Raji (cell line): Measurements from ENCODE around the gene CHD2.

Experiments
- POLR2A ChIP-seq: IDR thresholded peaks from 2 replicates; pipeline ENCODE4 v1.6.1; 2011; ENCODE audit warnings: low read depth, low read length, control low read depth; ENCODE audit not compliant: insufficient read depth

Gene CHD2

DNA sequence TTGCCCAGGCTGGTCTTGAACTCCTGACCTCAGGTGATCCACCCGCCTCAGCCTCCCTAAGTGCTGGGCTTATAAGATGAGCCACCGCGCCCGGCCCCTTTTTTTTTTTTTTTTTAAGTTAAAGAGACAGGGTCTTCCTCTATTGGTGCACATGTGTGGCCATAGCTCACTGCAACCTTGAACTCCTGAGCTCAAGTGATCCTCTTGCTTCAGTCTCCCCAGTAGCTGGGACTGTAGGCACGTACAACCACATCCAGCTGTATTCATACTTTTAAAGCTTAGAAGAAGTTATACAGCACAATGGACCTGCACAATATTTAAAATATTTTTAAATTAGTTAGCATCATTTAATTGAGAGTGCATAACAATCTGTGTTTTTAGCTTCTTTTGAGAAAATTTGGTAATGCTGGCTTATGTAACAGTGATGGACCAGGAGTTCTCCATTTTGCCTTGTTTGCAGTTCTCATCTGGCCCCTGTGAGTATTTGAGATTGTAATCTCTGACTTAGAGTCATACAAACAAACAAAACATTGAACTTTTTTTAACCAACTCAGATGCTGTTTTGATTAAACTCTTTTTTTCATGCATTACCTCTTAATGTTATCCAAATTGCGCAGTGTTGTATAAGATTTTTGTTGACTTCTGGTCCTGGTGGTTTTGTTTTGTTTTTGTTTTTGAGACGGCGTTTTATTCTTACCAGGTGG is 33.0 kb downstream of the CHD2 start:
- TF ChIP-seq POLR2A, result no peak

DNA sequence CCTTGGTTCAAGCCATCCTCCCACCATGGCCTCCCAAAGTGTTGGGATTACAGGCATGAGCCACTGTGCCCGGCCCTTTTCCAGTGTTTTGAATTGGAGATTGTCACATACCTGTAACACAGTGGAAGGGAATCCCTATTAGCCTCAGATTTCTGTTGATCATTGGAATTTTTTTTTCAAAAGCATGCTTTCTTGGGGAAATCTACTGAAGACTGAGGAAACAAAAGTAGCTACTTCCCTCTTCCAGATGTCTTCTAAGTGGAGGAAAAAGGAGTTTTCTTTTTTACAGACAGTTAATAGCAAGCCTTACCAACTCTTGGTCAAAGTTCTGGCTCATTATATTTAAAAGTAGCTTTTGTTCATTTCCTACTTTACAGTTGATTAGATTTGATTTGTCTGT is 33.7 kb downstream of the CHD2 start:
- TF ChIP-seq POLR2A, result no peak

DNA sequence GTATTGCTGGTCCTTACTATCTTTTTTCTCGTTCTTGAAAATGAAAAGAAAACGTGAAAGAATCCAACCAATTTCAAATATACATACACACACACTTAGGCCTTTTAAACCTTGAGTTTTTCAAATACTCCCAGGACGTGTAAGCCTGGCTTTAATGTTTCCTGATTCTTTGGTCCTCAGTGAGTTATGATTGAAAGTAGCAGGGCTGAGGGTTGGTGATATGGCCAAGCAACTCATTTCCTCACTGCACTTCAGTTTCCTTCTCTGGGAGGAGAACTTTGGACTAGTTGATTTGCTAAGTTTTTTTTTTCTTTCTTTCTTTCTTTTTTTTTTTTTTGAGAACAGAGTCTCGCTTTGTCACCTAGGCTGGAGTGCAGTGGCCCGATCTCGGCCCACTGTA is 34.6 kb downstream of the CHD2 start:
- TF ChIP-seq POLR2A, result no peak

DNA sequence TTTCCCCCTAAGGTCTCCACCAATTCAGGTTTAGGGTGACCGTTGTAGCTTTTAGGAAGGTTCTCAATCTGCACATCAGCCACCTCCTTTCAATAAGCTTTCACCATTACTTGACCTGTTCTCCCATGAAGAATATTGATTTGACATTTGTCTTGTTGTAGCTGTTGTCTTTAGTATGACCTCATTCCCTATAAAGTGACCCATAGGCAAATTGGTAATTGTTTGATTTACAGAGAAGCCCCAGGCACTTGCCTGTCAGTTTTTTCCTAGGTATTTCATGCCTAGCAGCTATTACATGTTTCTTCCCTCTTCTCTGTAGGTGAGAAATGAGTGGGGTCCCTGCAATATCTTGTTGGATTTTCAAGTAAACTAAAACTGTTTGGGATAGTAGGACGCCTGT is 36.0 kb downstream of the CHD2 start:
- TF ChIP-seq POLR2A, result no peak

DNA sequence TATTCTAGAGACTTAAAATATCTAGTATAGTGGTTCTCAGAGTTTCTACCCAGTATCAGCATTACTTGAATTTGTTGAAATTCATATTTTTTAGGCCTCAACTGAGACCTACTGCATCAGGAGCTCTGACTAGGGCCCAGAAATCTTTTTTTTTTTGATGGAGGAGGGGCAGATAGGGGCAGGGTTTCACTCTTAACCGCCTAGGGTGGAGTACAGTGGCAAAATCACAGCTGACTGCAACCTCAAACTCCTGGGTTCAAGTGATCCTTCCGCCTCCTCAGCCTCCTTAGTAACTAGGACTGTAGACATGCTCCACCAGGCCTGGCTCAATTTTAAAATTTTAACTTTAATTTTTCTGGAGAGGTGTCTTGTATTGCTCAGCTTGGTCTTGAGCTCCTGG is 36.6 kb downstream of the CHD2 start:
- TF ChIP-seq POLR2A, result no peak

DNA sequence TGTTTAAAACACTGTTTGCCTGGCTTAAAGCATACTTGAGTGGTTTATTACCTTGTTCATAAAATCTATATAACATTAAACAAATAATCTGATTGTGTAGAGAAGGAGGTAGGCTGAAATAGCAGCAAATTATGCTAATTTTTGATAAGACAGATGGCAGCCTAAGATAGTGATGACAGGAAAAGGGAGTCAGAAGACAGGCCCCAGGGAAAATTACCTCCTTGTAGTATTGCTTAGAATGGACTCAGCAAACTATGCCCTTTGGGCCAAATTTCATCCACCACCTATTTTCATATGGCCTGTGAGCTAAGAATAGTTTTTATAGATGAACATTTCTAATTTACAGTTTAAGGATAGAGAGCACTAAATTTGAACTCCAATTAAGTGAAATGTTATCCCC is 37.8 kb downstream of the CHD2 start:
- no peak for TF ChIP-seq POLR2A

DNA sequence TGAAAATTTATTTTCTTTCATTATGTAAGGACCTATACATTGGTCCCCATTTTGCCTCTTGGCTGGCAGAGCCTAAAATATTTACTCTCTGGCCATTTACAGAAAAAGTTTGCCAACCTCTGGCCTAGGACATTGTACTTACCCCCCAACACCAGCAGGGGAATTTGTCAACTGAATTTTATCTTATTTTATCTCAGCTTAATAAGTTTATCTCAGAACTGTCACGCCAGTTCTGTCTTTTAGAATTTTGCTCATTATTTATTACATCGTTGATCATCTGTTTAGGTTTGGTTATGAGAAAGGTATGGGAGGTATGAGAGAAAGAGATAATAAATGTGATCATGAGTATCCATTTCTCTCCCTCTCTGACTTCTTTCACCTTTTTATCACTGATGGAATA is 38.3 kb downstream of the CHD2 start:
- TF ChIP-seq POLR2A, result no peak

DNA sequence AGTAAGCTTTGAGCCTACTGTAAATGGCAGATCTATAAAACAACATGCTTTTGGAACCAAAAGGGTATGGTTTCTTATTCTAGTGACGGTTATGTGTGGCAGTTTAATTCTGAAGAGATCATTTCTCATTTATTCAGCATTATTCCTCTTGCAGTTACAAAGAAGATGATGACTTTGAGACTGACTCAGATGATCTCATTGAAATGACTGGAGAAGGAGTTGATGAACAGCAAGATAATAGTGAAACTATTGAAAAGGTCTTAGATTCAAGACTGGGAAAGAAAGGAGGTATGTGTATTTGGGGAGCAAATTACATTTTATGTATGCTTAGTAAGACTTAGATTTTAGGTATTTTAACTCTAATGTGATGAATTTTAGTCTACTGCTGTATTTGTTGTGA is 41.5 kb downstream of the CHD2 start:
- no peak for TF ChIP-seq POLR2A

DNA sequence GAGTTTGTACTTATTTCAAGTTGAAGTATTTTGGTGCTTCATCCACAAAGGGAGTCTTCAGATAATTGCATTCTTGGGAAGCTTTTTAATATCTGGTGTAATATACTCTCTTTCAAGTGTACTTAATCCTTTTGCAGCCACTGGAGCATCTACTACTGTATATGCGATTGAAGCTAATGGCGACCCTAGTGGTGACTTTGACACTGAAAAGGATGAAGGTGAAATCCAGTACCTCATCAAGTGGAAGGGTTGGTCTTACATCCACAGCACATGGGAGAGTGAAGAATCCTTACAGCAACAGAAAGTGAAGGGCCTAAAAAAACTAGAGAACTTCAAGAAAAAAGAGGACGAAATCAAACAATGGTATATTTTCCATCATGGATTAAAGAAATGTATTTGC is 42.6 kb downstream of the CHD2 start:
- no peak for TF ChIP-seq POLR2A

DNA sequence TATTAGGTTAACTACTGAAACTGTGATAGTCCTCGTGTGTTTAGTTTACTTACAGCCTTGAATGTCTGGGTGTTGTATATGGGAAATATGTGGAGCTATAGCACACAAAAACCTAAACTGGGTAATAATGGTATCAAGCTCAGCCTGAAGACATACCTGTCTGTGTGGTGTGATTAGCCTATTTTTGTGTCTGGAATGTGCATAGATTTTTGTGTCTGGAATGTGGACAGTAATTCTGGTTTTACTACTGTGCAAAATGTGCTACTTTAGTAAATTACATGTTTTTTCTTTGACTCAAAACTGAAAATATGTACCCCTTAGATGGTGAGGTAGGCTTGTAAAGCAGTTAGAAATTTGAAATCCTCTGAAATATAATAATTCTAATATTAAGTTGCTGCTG is 43.5 kb downstream of the CHD2 start:
- TF ChIP-seq POLR2A, result no peak

DNA sequence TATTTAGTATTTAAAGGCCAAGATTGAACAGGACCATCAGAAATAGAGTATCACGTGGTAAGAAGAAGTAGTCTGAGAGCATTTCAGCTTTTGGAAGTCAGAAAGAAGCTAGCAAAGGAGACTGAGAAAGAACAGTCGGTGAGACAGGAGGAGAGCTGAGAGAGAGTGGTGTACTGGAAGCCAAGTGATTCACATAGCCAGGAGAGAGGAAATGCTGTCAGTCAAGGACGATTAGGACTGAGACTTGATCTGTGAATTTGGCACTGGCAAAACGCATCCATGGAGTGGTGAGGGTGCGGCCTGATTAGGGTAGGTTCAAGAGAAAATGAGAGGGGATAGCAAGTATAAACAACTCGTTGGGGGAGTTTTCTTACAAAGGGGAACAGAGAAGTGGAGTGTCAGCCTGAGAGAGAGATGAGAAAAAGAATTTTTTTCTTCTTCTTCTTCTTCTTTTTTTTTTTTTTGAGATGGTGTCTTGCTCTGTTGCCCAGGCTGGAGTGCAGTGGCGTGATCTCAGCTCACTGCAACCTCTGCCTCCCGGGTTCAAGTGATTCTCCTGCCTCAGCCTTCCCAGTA is 44.9 kb downstream of the CHD2 start:
- no peak for TF ChIP-seq POLR2A

DNA sequence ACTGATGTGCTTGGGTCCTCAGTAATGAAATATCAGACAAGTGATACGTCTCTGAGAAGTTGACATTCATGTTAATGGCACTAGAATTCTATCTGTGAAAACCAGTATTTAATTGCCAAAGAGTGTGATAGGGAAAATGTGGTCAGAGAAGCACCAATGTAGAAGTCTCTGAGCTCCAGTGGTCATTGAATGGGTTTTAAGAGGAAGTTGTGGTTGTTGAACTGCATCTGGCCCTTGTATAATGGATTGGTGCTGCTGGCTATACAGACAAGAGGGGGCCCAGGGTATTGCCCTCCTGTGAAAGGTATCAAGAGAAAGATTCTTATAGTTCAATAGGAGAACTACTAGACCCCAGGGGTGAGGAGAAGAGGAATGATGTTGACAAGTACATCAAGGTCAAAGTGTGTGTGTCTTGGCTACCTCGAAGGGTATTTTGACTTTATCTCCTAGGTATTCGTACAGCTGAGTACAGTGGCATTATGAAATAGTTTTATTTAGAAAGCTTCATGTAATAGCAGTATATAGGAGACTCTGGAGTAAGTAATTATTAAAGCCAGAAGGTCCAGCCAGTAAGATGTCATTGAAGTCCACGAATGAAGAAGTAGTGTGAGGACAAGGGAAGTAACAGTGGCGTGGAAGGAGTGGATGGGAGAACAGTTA is 47.1 kb downstream of the CHD2 start:
- no peak for TF ChIP-seq POLR2A

DNA sequence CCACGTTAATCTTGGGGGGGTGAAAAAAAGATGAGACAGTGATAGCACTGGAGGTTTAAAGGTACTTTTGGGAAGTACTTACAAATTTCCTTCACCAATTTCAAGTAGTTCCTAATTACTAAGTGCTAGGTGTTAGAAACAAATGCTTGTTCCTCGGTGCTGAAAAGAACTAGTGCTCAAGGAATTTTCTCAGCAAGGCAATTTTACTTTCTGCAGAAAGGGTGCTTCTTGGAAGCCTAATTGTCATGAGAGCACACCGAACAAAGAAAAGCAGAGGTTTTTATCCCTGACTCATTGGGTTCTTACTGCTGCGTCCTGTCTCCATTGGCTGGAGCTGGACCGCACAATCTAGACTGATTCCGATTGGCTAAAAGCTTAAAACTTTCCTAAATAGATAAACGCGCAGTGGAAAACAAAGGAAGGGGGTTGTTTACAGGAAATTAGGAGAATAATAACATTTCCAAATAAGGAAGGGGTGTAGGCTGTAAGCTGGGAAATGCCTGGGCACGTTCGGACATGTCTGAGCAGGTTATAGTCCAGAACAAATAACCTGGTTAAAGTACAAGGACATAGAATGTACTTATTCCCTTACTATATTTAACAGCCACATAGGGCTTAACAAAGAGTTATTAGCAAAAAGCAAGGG is 49.6 kb downstream of the CHD2 start:
- no peak for TF ChIP-seq POLR2A

DNA sequence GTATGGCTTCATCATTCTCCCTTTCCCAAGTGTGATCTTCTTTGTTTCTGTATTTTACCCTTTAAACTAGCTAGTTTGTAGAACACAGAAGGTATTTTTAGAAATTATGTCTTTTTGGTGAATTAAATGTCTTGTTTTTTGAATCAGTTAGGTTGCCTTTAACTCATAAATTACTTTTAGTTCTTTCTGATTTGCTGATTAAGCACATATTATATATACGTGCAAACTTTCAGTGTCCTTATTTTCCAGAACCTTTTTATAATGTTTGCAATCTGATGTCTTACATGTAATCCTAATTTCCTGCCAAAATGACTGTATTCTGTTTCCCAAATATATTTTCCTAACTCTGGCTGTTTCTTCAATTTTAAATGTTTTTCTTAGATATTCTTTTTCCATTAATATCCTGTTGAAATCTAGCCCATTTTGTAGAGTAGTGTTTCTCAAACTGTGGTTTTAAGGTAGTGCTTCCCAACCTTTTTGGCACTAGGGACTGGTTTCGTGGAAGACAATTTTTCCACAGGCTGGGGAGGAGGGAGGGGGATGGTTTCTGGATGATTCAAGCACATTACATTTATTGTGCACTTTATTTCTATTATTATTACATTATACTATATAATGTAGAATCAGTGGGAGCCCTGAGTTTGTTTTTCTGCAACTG is 51.8 kb downstream of the CHD2 start:
- no peak for TF ChIP-seq POLR2A

DNA sequence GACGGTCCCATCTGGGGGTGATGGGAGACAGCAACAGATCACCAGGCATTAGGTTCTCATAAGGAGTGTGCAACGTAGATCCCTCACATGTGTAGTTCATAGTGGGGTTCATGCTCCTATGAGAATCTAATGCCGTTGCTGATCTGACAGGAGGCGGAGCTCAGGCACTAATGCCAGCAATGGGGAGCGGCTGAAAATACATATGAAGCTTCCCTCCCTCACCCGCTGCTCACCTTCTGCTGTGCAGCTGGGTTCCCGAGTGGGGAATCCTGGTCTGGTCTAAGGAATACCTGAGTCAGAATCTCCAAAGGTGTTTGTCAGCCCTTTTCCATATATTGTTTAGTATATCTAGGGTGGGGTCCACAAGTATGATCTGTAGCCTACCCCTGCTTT is 52.3 kb downstream of the CHD2 start:
- no peak for TF ChIP-seq POLR2A

DNA sequence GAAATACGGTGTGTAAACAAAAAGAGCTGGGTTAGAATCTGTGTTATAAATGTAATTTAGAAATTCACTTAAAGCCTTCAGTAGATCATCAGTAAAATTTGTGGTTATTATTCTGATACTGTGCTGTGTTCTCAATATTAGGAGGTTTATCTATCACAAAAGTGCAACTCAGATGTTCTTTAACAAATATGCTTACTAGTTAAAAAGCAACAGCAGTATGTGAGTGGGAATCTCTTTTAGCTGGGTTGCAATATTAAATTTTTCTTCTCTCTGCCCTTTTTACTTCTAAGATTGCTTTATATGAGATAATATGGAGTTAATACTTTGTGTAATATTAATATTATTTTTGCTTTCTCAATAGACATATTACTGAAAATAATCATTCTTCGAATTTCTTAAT is 53.4 kb downstream of the CHD2 start:
- TF ChIP-seq POLR2A, result no peak
